GM23338 (cell line): ENCODE results near the gene TBX1. TPM values are rescaled to one million over a fixed set of nuclear protein-coding genes. Genes with fewer than 3 reads are reported as not detected.

Source experiments
- ATAC-seq: fragments of 200-7000 bp; cut with Tn5 transposase; 3 replicates; pipeline ENCODE4 v1.9.1; 2020
- DNase-seq: peaks from one replicate; pipeline ENCODE4 v3.0.0-alpha.2; 2015; ENCODE audit warnings: low spot score
- H2AFZ ChIP-seq: fragments of 200-600 bp; sonication (generic); 2 replicates; pipeline ENCODE4 v1.8.0; 2016; ENCODE audit warnings: antibody characterized with exemption, mild to moderate bottlenecking, moderate library complexity
- H3F3A ChIP-seq: fragments of 200-600 bp; sonication (generic); replicated peaks from 2 replicates; pipeline ENCODE4 v1.8.0; 2017; ENCODE audit warnings: antibody characterized with exemption, mixed run types, low read depth
- H3K27ac ChIP-seq: fragments of 200-600 bp; sonication (generic); 2 replicates; pipeline ENCODE4 v1.6.1; 2016; ENCODE audit warnings: low read depth
- H3K27me3 ChIP-seq: fragments of 200-600 bp; sonication (generic); 2 replicates; pipeline ENCODE4 v1.8.0; 2016; ENCODE audit warnings: mild to moderate bottlenecking, mixed run types, moderate library complexity; ENCODE audit not compliant: insufficient read depth
- H3K36me3 ChIP-seq: fragments of 200-600 bp; sonication (generic); 2 replicates; pipeline ENCODE4 v1.8.0; 2016; ENCODE audit warnings: mild to moderate bottlenecking; ENCODE audit not compliant: insufficient read depth
- H3K4me1 ChIP-seq: fragments of 200-600 bp; sonication (generic); 2 replicates; pipeline ENCODE4 v1.8.0; 2016; ENCODE audit warnings: mild to moderate bottlenecking, moderate library complexity; ENCODE audit not compliant: insufficient read depth
- H3K4me2 ChIP-seq: fragments of 200-600 bp; sonication (generic); 2 replicates; pipeline ENCODE4 v1.7.1; 2017; ENCODE audit warnings: mixed run types
- H3K4me3 ChIP-seq: fragments of 200-600 bp; sonication (generic); 2 replicates; pipeline ENCODE4 v1.6.1; 2016; ENCODE audit warnings: mixed run types
- H3K79me2 ChIP-seq: fragments of 200-600 bp; sonication (generic); replicated peaks from 2 replicates; pipeline ENCODE4 v1.8.0; 2017; ENCODE audit warnings: mild to moderate bottlenecking; ENCODE audit not compliant: insufficient read depth
- H3K9me2 ChIP-seq: fragments of 200-600 bp; sonication (generic); 2 replicates; pipeline ENCODE4 v1.8.0; 2017; ENCODE audit not compliant: insufficient read depth
- H4K20me1 ChIP-seq: fragments of 200-600 bp; sonication (generic); replicated peaks from 2 replicates; pipeline ENCODE4 v1.8.0; 2017; ENCODE audit warnings: mild to moderate bottlenecking; ENCODE audit not compliant: insufficient read depth
- H3K27ac Mint-ChIP-seq: 2 replicates; pipeline ENCODE4 v1.8.0; 2020; ENCODE audit warnings: inconsistent platforms, mild to moderate bottlenecking, moderate library complexity, mixed read lengths
- H3K27me3 Mint-ChIP-seq: 3 replicates; pipeline ENCODE4 v1.8.0; 2022; ENCODE audit warnings: low read depth, mild to moderate bottlenecking, moderate library complexity, mixed read lengths, inconsistent platforms; ENCODE audit not compliant: insufficient read depth, poor library complexity
- H3K36me3 Mint-ChIP-seq: 3 replicates; pipeline ENCODE4 v1.8.0; 2021; ENCODE audit warnings: low read depth, mild to moderate bottlenecking, inconsistent platforms, moderate library complexity, mixed read lengths
- H3K4me1 Mint-ChIP-seq: 3 replicates; pipeline ENCODE4 v1.8.0; 2020; ENCODE audit warnings: mild to moderate bottlenecking, inconsistent platforms, mixed read lengths
- H3K4me3 Mint-ChIP-seq: 3 replicates; pipeline ENCODE4 v1.8.0; 2021; ENCODE audit warnings: moderate library complexity, mild to moderate bottlenecking, inconsistent platforms, mixed read lengths
- H3K9me3 Mint-ChIP-seq: 3 replicates; pipeline ENCODE4 v1.8.0; 2020; ENCODE audit warnings: moderate library complexity, mild to moderate bottlenecking, inconsistent platforms, mixed read lengths
- CREB1 ChIP-seq: fragments of 250-450 bp; sonication (Bioruptor Pico); IDR thresholded peaks from 2 replicates; pipeline ENCODE4 v1.5.0; 2020; ENCODE audit warnings: low read depth, mild to moderate bottlenecking, moderate library complexity
- EZH2 ChIP-seq: fragments of 200-600 bp; sonication (generic); IDR thresholded peaks from one replicate; pipeline ENCODE4 v1.8.0; 2017; ENCODE audit warnings: antibody characterized with exemption, mild to moderate bottlenecking, low read depth; ENCODE audit not compliant: unreplicated experiment
- NANOG ChIP-seq: IDR thresholded peaks from 2 replicates; pipeline ENCODE4 v1.6.1; 2016; ENCODE audit warnings: antibody characterized with exemption, borderline replicate concordance
- POLR2AphosphoS5 ChIP-seq: IDR thresholded peaks from 2 replicates; pipeline ENCODE4 v1.6.1; 2016; ENCODE audit warnings: antibody characterized with exemption, low read depth
- ZNF462 ChIP-seq: fragments of 250-450 bp; sonication (Bioruptor Pico); IDR thresholded peaks from 2 replicates; pipeline ENCODE4 v1.5.0; 2020; ENCODE audit warnings: mild to moderate bottlenecking, moderate library complexity
- polyA plus RNA-seq: library from polyadenylated mRNA; unstranded; fragments of >200 nt; fragmentation: Nextera tagmentation; extraction: Ambion mirVana; gene quantifications from 2 replicates; pipeline ENCODE4 v1.2.1, GENCODE V29; 2016
- total RNA-seq: library from RNA; depleted of rRNA; stranded (reverse); fragments of >200 nt; shearing (Covaris generic); gene quantifications from 2 replicates; pipeline ENCODE4 v1.2.3, GENCODE V29; 2014

Gene TBX1
- total and polyA plus RNA-seq, 2 experiments from 2014 or later: 0.19 to 0.66 TPM

GRCh38 chr22:19757140-19757984 is 3.2 kb upstream of the TBX1 start:
- peak overlapping the region; percentile 78 for H3K4me2 ChIP-seq
- H3K4me1 ChIP-seq: peaks cover 22% of the 10 kb centered on the region
- peak overlapping the region; percentile 53 for H3K4me3 ChIP-seq
- peaks cover 89% of the 10 kb centered on the region for H3K27me3 Mint-ChIP-seq
- no peak overlapping the region for H3K27ac ChIP-seq
- peaks cover 9% of the 10 kb centered on the region for H4K20me1 ChIP-seq
- H3K27me3 ChIP-seq: peaks cover 95% of the 10 kb centered on the region
- H3K36me3 ChIP-seq: no peaks in the 10 kb centered on the region
- H3K4me3 Mint-ChIP-seq: peak overlapping the region; percentile 53
- ATAC-seq (peak; percentile 0; the same call in 2 of the 3 replicates), DNase-seq (peak; percentile 61)
- peaks cover 18% of the 10 kb centered on the region for H3F3A ChIP-seq
- H3K27ac Mint-ChIP-seq: no peak overlapping the region
- peaks cover 5% of the 10 kb centered on the region; the same call in 1 of the 3 replicates for H3K36me3 Mint-ChIP-seq
- H3K9me2 ChIP-seq: no peaks in the 10 kb centered on the region
- TF ChIP-seq EZH2 (peak; percentile 86), CREB1 (CRISPR knock-in tag) (no peak)
- H3K79me2 ChIP-seq: no peaks in the 10 kb centered on the region
- 0 out of 2 replicates have a peak overlapping the region, but pooled peaks have one; percentile 28 for H2AFZ ChIP-seq
- H3K4me1 Mint-ChIP-seq: peaks cover 26% of the 10 kb centered on the region
- no peaks in the 10 kb centered on the region; the same call in 2 of the 3 replicates for H3K9me3 Mint-ChIP-seq

GRCh38 chr22:19757985-19758895 is 2.3 kb upstream of the TBX1 start:
- H3K4me2 ChIP-seq: peak overlapping the region; percentile 67
- peaks cover 9% of the 10 kb centered on the region for H4K20me1 ChIP-seq
- peak overlapping the region; percentile 53; the same call in 1 of the 3 replicates for H3K4me3 Mint-ChIP-seq
- no peaks in the 10 kb centered on the region; the same call in 2 of the 3 replicates for H3K9me3 Mint-ChIP-seq
- peaks cover 31% of the 10 kb centered on the region for H3K4me1 ChIP-seq
- peaks cover 5% of the 10 kb centered on the region; the same call in 1 of the 3 replicates for H3K36me3 Mint-ChIP-seq
- H3F3A ChIP-seq: peaks cover 18% of the 10 kb centered on the region
- DNase-seq (peak; percentile 40), ATAC-seq (no peak; the same call in 2 of the 3 replicates)
- no peaks in the 10 kb centered on the region for H3K36me3 ChIP-seq
- H2AFZ ChIP-seq: no peak overlapping the region
- no peak overlapping the region for H3K27ac Mint-ChIP-seq
- H3K4me1 Mint-ChIP-seq: peaks cover 31% of the 10 kb centered on the region
- no peaks in the 10 kb centered on the region for H3K9me2 ChIP-seq
- no peak overlapping the region for H3K27ac ChIP-seq
- no peaks in the 10 kb centered on the region for H3K79me2 ChIP-seq
- peaks cover 95% of the 10 kb centered on the region for H3K27me3 ChIP-seq
- peak; percentile 88 for TF ChIP-seq EZH2
- TF ChIP-seq NANOG: no peak
- TF ChIP-seq POLR2AphosphoS5: no peak
- peaks cover 89% of the 10 kb centered on the region for H3K27me3 Mint-ChIP-seq
- H3K4me3 ChIP-seq: peak overlapping the region; percentile 45; the same call in 1 of the 2 replicates

- ATAC-seq (no peak; the same call in 2 of the 3 replicates), DNase-seq (peak; percentile 29)
- H3K4me3 Mint-ChIP-seq: no peak overlapping the region; the same call in 2 of the 3 replicates
- H4K20me1 ChIP-seq: peaks cover 7% of the 10 kb centered on the region
- no peaks in the 10 kb centered on the region; the same call in 2 of the 3 replicates for H3K9me3 Mint-ChIP-seq
- H3K4me2 ChIP-seq: peak overlapping the region; percentile 67
- H3K4me1 ChIP-seq: peaks cover 38% of the 10 kb centered on the region
- H3K36me3 Mint-ChIP-seq: peaks cover 5% of the 10 kb centered on the region; the same call in 1 of the 3 replicates
- H3K27me3 ChIP-seq: peaks cover 95% of the 10 kb centered on the region
- TF ChIP-seq ZNF462 (CRISPR knock-in tag): no peak
- no peak for TF ChIP-seq CREB1 (CRISPR knock-in tag)
- TF ChIP-seq NANOG: no peak
- H3F3A ChIP-seq: peaks cover 18% of the 10 kb centered on the region
- H3K27ac ChIP-seq: no peak overlapping the region
- H3K9me2 ChIP-seq: no peaks in the 10 kb centered on the region
- H3K27me3 Mint-ChIP-seq: peaks cover 89% of the 10 kb centered on the region
- H3K27ac Mint-ChIP-seq: no peak overlapping the region
- H3K36me3 ChIP-seq: no peaks in the 10 kb centered on the region
- no peaks in the 10 kb centered on the region for H3K79me2 ChIP-seq
- H2AFZ ChIP-seq: no peak overlapping the region
- H3K4me3 ChIP-seq: peak overlapping the region; percentile 45; the same call in 1 of the 2 replicates
- peaks cover 34% of the 10 kb centered on the region for H3K4me1 Mint-ChIP-seq
These were observed 1.6 kb upstream of the TBX1 start for GRCh38 chr22:19758896-19759426.
